Activated B cell treated with CpG ODN at 0.5 μM for 24 hours (primary cell): Measurements from ENCODE around the gene KCNAB2. TPM values are rescaled to one million over a fixed set of nuclear protein-coding genes. Genes with fewer than 3 reads are reported as not detected.

ENCODE experiments used
- ATAC-seq: fragments of 200-7000 bp; cut with Tn5 transposase; one replicate; pipeline ENCODE4 v1.10.0; 2021; ENCODE audit warnings: low read depth, mild to moderate bottlenecking, moderate library complexity
- CTCF ChIA-PET: fragments of 350-600 bp; sonication (Branson Sonifier 250); formaldehyde crosslinking; loops from one replicate; lab custom pipeline; 2021; ENCODE audit warnings: antibody characterized with exemption; lab: Charles Lee
- POLR2A ChIA-PET: fragments of 350-600 bp; sonication (Branson Sonifier 250); formaldehyde crosslinking; loops from one replicate; lab custom pipeline; 2021; ENCODE audit warnings: antibody characterized with exemption; lab: Charles Lee
- DNase-seq: peaks from one replicate; pipeline ENCODE4 v3.0.0; 2022
- H3K27ac Mint-ChIP-seq: one replicate; pipeline ENCODE4 v1.8.0; 2020; ENCODE audit warnings: mixed read lengths
- H3K27me3 Mint-ChIP-seq: one replicate; pipeline ENCODE4 v1.8.0; 2021; ENCODE audit warnings: mixed read lengths
- H3K36me3 Mint-ChIP-seq: one replicate; pipeline ENCODE4 v1.8.0; 2021; ENCODE audit warnings: low read depth, mixed read lengths
- H3K4me1 Mint-ChIP-seq: one replicate; pipeline ENCODE4 v1.8.0; 2021; ENCODE audit warnings: mixed read lengths
- H3K4me3 Mint-ChIP-seq: one replicate; pipeline ENCODE4 v1.8.0; 2020; ENCODE audit warnings: mild to moderate bottlenecking, mixed read lengths
- H3K9me3 Mint-ChIP-seq: one replicate; pipeline ENCODE4 v1.8.0; 2020; ENCODE audit warnings: mixed read lengths
- intact Hi-C: fragments of 100-400 bp; cut with micrococcal nuclease; formaldehyde crosslinking; loops from one replicate; pipeline ENCODE4 v1.15.1; 2024
- total RNA-seq: library from RNA; stranded (reverse); gene quantifications from 2 replicates; pipeline ENCODE4 v1.2.3, GENCODE V29; 2022
- TF ChIP-seq, protein P1 (sequence below): fragments of 200-600 bp; IDR thresholded peaks from one replicate; pipeline ENCODE4 v1.8.0; 2022; ENCODE audit warnings: antibody characterized with exemption, mild to moderate bottlenecking

Gene KCNAB2
- total RNA-seq, 1 donor from 2014 or later: 121 TPM

GRCh38 chr1:6149597-6149996 lies 103.9 kb downstream of the KCNAB2 start:
- ATAC-seq (no peak), DNase-seq (no peak)
- intact Hi-C loops: no loop called here
- POLR2A ChIA-PET: no interaction called here
- H3K36me3 Mint-ChIP-seq: no peaks in the 10 kb centered on the region
- H3K4me3 Mint-ChIP-seq: no peak overlapping the region
- H3K27ac Mint-ChIP-seq: no peak overlapping the region
- H3K4me1 Mint-ChIP-seq: peaks cover 7% of the 10 kb centered on the region
- H3K9me3 Mint-ChIP-seq: no peaks in the 10 kb centered on the region
- peaks cover 16% of the 10 kb centered on the region for H3K27me3 Mint-ChIP-seq
- TF ChIP-seq, protein P1, sequence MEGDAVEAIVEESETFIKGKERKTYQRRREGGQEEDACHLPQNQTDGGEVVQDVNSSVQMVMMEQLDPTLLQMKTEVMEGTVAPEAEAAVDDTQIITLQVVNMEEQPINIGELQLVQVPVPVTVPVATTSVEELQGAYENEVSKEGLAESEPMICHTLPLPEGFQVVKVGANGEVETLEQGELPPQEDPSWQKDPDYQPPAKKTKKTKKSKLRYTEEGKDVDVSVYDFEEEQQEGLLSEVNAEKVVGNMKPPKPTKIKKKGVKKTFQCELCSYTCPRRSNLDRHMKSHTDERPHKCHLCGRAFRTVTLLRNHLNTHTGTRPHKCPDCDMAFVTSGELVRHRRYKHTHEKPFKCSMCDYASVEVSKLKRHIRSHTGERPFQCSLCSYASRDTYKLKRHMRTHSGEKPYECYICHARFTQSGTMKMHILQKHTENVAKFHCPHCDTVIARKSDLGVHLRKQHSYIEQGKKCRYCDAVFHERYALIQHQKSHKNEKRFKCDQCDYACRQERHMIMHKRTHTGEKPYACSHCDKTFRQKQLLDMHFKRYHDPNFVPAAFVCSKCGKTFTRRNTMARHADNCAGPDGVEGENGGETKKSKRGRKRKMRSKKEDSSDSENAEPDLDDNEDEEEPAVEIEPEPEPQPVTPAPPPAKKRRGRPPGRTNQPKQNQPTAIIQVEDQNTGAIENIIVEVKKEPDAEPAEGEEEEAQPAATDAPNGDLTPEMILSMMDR: no peak
- CTCF ChIA-PET: no interaction called here

- POLR2A ChIA-PET: no interaction called here
- no peak for ATAC-seq
- intact Hi-C loops: no loop called here
Measured at GRCh38 chr1:6150006-6150938, 104.6 kb downstream of the KCNAB2 start.

More at GRCh38 chr1:6150006-6150938, 104.6 kb downstream of the KCNAB2 start:
- CTCF ChIA-PET: no interaction called here
- no peaks in the 10 kb centered on the region for H3K9me3 Mint-ChIP-seq
- H3K27me3 Mint-ChIP-seq: peaks cover 16% of the 10 kb centered on the region
- H3K4me3 Mint-ChIP-seq: no peak overlapping the region
- DNase-seq: no peak
- H3K27ac Mint-ChIP-seq: no peak overlapping the region
- peaks cover 7% of the 10 kb centered on the region for H3K4me1 Mint-ChIP-seq
- H3K36me3 Mint-ChIP-seq: no peaks in the 10 kb centered on the region
- TF ChIP-seq, protein P1: no peak

Other genes starting within 250 kb of the KCNAB2 start
- gene NPHP4, start 53.5 kb upstream of the KCNAB2 start, total RNA-seq: 6.2 and 8.0 TPM in 2 replicates
- 0.31 and 0.49 TPM in 2 replicates for gene CHD5, start 134.4 kb downstream of the KCNAB2 start, total RNA-seq
- gene RPL22, start 153.7 kb downstream of the KCNAB2 start, total RNA-seq: 614 and 621 TPM in 2 replicates
- gene RNF207, start 160.2 kb downstream of the KCNAB2 start, total RNA-seq: 3.3 and 4.1 TPM in 2 replicates
- gene ICMT, start 190.1 kb downstream of the KCNAB2 start, total RNA-seq: 14.8 and 15.7 TPM in 2 replicates
- gene HES3, start 198.3 kb downstream of the KCNAB2 start, total RNA-seq: not detected in 2 replicates
- gene GPR153, start 215.2 kb downstream of the KCNAB2 start, total RNA-seq: 0.12 and 0.22 TPM in 2 replicates